ENCODE data around the gene PITPNM3.
"Not testable (repeated sequence)": the region's sequence is repeated elsewhere in the genome, so short reads cannot be mapped to it uniquely, and the experiment has no call there.

Gene PITPNM3

GRCh38 chr17:6573982-6574686 lies 17.8 kb upstream of the PITPNM3 start:
- no peak for DNase-seq
- no peaks in the 10 kb centered on the region for H3K9me3 Mint-ChIP-seq
- H3K36me3 Mint-ChIP-seq (ENCODE audit: low read depth) = peaks cover 41% of the 10 kb centered on the region
- no peak for TF ChIP-seq CTCF (IDR thresholded peaks at IDR 0.05)
- H3K4me3 Mint-ChIP-seq = no peak overlapping the region
- H3K27ac Mint-ChIP-seq = no peak overlapping the region
- peaks cover 3% of the 10 kb centered on the region for H3K27me3 Mint-ChIP-seq (ENCODE audit: low read depth, poor library complexity)
- H3K4me1 Mint-ChIP-seq = peaks cover 83% of the 10 kb centered on the region

GRCh38 chr17:6573495-6573894 lies 17.1 kb upstream of the PITPNM3 start:
- not testable (repeated sequence) for H3K4me3 Mint-ChIP-seq; H3K27me3 Mint-ChIP-seq (ENCODE audit: low read depth, poor library complexity); H3K9me3 Mint-ChIP-seq; DNase-seq
- H3K4me1 Mint-ChIP-seq = peaks cover 77% of the 10 kb centered on the region
- H3K27ac Mint-ChIP-seq = peak overlapping the region; percentile 78
- H3K36me3 Mint-ChIP-seq (ENCODE audit: low read depth) = peaks cover 35% of the 10 kb centered on the region

DNA sequence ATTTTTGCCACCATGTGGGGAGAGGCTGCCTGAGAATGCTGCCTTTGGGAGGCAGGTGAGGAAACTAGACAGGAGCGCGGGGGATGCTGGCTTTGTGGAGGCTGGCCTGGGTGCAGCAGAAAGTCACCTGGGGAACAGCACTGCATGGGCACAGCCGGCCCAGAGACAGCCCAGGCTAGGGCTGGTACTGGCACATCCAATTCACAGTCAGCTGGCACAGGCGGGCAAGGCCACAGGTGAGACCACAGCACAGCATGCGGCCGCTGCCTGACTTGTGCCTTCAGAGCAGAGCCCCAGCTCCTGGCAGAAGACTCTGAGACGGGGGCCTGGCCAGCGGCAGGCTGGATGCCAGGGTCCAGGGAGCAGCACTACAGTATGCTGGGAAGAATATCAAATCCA lies 16.6 kb upstream of the PITPNM3 start:
- Mint-ChIP-seq H3K27ac (no peak overlapping the region), H3K36me3 (ENCODE audit: low read depth) (peaks cover 31% of the 10 kb centered on the region), H3K27me3 (ENCODE audit: low read depth, poor library complexity) (peaks cover 3% of the 10 kb centered on the region), H3K4me1 (peaks cover 79% of the 10 kb centered on the region), H3K9me3 (no peaks in the 10 kb centered on the region), H3K4me3 (no peak overlapping the region)
- no peak for DNase-seq
- TF ChIP-seq CTCF (IDR thresholded peaks at IDR 0.05) = no peak

DNA sequence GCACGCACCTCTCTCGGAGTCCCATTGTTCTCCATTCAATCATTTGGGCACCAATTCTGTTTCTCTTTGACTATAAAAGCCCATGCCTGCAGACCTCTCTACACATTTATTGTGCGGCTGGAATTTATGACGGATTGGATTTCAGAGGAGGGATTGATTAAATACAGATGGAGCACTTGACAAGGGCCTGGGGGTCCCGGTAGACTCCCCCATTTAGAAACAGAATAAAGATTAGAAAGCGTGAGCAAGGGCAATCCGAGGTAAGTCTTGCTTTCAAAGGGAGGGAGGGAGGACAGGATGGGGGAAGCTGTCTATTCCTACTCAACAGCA lies 15.1 kb upstream of the PITPNM3 start:
- Mint-ChIP-seq H3K27ac (peak overlapping the region; percentile 9), H3K4me3 (no peak overlapping the region), H3K36me3 (ENCODE audit: low read depth) (peaks cover 17% of the 10 kb centered on the region), H3K9me3 (no peaks in the 10 kb centered on the region), H3K4me1 (peaks cover 69% of the 10 kb centered on the region), H3K27me3 (ENCODE audit: low read depth, poor library complexity) (peaks cover 10% of the 10 kb centered on the region)
- no peak for DNase-seq
- no peak for TF ChIP-seq CTCF (IDR thresholded peaks at IDR 0.05)

DNA sequence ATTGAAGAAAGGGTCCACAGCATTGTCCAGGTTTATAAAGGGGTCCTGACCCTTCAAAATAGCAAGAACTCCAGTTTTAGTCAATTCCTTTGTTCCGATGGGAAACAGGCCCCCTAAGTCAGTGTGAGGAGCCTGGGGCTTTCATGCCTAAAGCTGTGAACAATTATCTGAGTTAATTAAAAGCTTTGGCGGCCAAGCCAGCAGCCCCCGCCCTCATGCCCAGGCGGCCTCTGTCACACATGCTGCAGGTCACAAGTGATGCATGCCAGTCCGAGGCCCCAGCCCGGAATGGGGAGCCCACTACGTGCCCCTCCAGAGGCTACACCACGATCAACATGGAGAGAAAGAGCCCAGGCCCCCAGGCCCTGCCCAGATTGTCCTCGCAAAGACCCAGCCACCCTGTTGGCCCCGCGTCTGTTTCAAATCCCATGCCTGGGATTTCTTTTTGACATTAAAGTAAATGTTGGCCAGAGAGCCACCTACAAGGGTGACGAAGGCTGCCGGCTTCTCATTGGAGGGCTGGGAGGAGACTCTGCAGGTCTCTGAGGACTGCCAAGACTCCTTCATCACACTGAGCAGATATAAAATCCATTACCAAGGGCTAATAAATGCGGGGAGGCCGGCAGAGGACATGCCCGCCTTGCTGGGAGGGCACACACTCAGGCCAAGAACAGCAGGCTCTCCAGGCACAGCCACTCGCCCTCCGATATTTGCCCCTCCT lies 14.5 kb upstream of the PITPNM3 start:
- H3K27me3 Mint-ChIP-seq (ENCODE audit: low read depth, poor library complexity) = peaks cover 10% of the 10 kb centered on the region
- peaks cover 16% of the 10 kb centered on the region for H3K36me3 Mint-ChIP-seq (ENCODE audit: low read depth)
- H3K4me1 Mint-ChIP-seq = peaks cover 63% of the 10 kb centered on the region
- H3K27ac Mint-ChIP-seq = peak overlapping the region; percentile 9
- no peak overlapping the region for H3K4me3 Mint-ChIP-seq
- H3K9me3 Mint-ChIP-seq = no peaks in the 10 kb centered on the region
- no peak for DNase-seq
- TF ChIP-seq CTCF (IDR thresholded peaks at IDR 0.05) = no peak

DNA sequence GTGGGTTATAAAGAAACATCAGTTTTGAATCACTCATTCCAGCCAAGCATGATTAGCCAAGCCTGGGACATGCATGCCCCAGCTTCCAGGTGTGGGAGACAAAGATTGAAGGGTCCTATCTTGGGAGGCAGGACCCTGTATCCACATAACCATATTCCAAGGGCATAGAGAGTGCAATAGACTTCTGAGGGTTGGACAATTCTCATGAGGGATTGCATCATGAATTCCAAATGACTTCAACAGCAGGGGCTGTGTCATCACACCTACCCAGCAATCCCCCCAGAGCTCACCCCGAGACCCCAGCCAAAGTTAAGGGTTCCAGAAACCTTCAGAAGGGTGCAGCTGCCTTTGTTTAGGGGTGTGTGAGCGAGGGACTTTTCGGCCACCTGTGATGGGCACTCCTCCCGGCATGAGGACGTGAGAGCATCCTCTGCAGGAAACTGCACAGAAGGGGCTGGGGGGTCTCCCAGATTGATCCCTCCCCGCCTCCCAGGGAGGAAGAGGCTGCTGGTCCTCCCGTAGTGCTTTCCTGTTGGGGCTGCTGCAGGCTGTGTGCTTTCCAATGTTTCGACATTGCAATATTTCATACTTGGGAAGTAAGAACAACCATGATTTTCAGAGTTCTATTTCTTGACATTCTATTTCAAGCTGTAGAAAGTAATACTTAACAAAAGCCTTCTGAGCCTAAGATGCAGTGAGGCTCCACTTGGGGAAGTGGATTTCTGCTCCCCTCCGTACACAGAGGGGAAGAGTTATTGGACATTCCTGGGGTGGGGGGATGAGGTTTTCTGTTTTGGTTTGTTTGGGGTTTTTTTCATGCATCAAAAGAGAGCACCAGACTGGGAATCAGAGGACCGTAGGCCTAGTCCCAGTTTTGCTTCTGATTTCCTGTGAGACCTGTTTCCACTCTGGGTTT lies 13.3 kb upstream of the PITPNM3 start:
- peaks cover 51% of the 10 kb centered on the region for H3K4me1 Mint-ChIP-seq
- H3K9me3 Mint-ChIP-seq = no peaks in the 10 kb centered on the region
- no peak overlapping the region for H3K4me3 Mint-ChIP-seq
- TF ChIP-seq CTCF (IDR thresholded peaks at IDR 0.05) = no peak
- DNase-seq = no peak
- peaks cover 11% of the 10 kb centered on the region for H3K36me3 Mint-ChIP-seq (ENCODE audit: low read depth)
- H3K27ac Mint-ChIP-seq = no peak overlapping the region
- H3K27me3 Mint-ChIP-seq (ENCODE audit: low read depth, poor library complexity) = peaks cover 10% of the 10 kb centered on the region
